GM12891 (cell line): ENCODE measurements around the gene SERF2.
A peak's percentile ranks its signal among the peaks of the same experiment; 100 is the strongest.

Experiments
- PAX5 ChIP-seq: IDR thresholded peaks from 2 replicates; pipeline ENCODE4 v1.6.1; 2011; ENCODE audit warnings: low read length, moderate library complexity, mild to moderate bottlenecking; ENCODE audit not compliant: insufficient read depth, severe bottlenecking
- POLR2A ChIP-seq: IDR thresholded peaks from 2 replicates; pipeline ENCODE4 v1.6.1; 2011; ENCODE audit warnings: low read depth, low read length, control low read depth
- POLR2AphosphoS5 ChIP-seq: IDR thresholded peaks from 2 replicates; pipeline ENCODE4 v1.6.1; 2011; ENCODE audit warnings: low read depth, low read length, control low read depth
- POU2F2 ChIP-seq: IDR thresholded peaks from 2 replicates; pipeline ENCODE4 v1.6.1; 2011; ENCODE audit warnings: low read depth, mild to moderate bottlenecking, control low read depth, low read length, moderate library complexity
- TAF1 ChIP-seq: IDR thresholded peaks from 2 replicates; pipeline ENCODE4 v1.6.1; 2011; ENCODE audit warnings: low read depth, low read length, control low read depth

GRCh38 chr15:43794269-43795037 is 2.3 kb downstream of the SERF2 start:
- TF ChIP-seq POU2F2: no peak
- peak; percentile 19; the same call in 1 of the 2 replicates for TF ChIP-seq POLR2A
- no peak for TF ChIP-seq POLR2AphosphoS5
- no peak for TF ChIP-seq TAF1
- TF ChIP-seq PAX5: no peak
